CD4-positive, alpha-beta memory T cell (primary cell): Measurements from ENCODE around the gene SPRR5. TPM values are rescaled to one million over a fixed set of nuclear protein-coding genes. Genes with fewer than 3 reads are reported as not detected.

ENCODE experiments used
- CTCF ChIA-PET: fragments of 350-600 bp; sonication (Branson Sonifier 250); formaldehyde crosslinking; loops from one replicate; lab custom pipeline; 2021; ENCODE audit warnings: inconsistent platforms; ENCODE audit not compliant: partially characterized antibody; lab: Charles Lee
- POLR2A ChIA-PET: fragments of 350-600 bp; sonication (Branson Sonifier 250); formaldehyde crosslinking; loops from one replicate; lab custom pipeline; 2021; ENCODE audit not compliant: partially characterized antibody; lab: Charles Lee
- DNase-seq, 5 donors: peaks; one replicate each; pipeline versions ENCODE4 v3.0.0 to v3.0.0-alpha.2; 2020 to 2022; ENCODE audit warnings: mixed read lengths in 1 of 5
- H3K27ac ChIP-seq: one replicate; pipeline ENCODE4 v1.7.0; 2013; ENCODE audit warnings: low read depth, low read length
- H3K27me3 ChIP-seq: 2 replicates; pipeline ENCODE4 v1.7.0; 2013; ENCODE audit warnings: mild to moderate bottlenecking, low read length, moderate library complexity; ENCODE audit not compliant: insufficient read depth
- H3K36me3 ChIP-seq: 2 replicates; pipeline ENCODE4 v1.7.0; 2013; ENCODE audit warnings: mild to moderate bottlenecking, low read length, moderate library complexity; ENCODE audit not compliant: insufficient read depth
- H3K4me1 ChIP-seq: 2 replicates; pipeline ENCODE4 v1.7.0; 2013; ENCODE audit warnings: mild to moderate bottlenecking, low read length, moderate library complexity; ENCODE audit not compliant: insufficient read depth
- H3K4me3 ChIP-seq, 2 donors: one replicate each; pipeline ENCODE4 v1.7.0; 2013; ENCODE audit warnings: low read length in 2 of 2, mild to moderate bottlenecking in 1 of 2
- H3K9me3 ChIP-seq, 2 donors: one replicate each; pipeline ENCODE4 v1.7.0; 2013; ENCODE audit warnings: low read length in 2 of 2, control low read depth in 1 of 2; ENCODE audit not compliant: control insufficient read depth in 1 of 2
- H3K27ac Mint-ChIP-seq, 7 donors: one replicate each; pipeline ENCODE4 v1.8.0; 2020 to 2021; ENCODE audit warnings: mixed read lengths in 7 of 7, mild to moderate bottlenecking in 6 of 7, inconsistent platforms in 3 of 7, moderate library complexity in 3 of 7
- H3K27me3 Mint-ChIP-seq, 2 donors: one replicate each; pipeline ENCODE4 v1.8.0; 2020 to 2021; ENCODE audit warnings: mixed read lengths in 2 of 2
- H3K36me3 Mint-ChIP-seq, 2 donors: one replicate each; pipeline ENCODE4 v1.8.0; 2020 to 2021; ENCODE audit warnings: mixed read lengths in 2 of 2, inconsistent platforms in 1 of 2, mild to moderate bottlenecking in 1 of 2
- H3K4me1 Mint-ChIP-seq, 4 donors: one replicate each; pipeline ENCODE4 v1.8.0; 2020 to 2021; ENCODE audit warnings: mixed read lengths in 4 of 4, mild to moderate bottlenecking in 1 of 4
- H3K4me3 Mint-ChIP-seq, 8 donors: one replicate each; pipeline ENCODE4 v1.8.0; 2020 to 2021; ENCODE audit warnings: mixed read lengths in 8 of 8, mild to moderate bottlenecking in 7 of 8, moderate library complexity in 6 of 8, inconsistent platforms in 3 of 8
- H3K9me3 Mint-ChIP-seq, 8 donors: one replicate each; pipeline ENCODE4 v1.8.0; 2020 to 2021; ENCODE audit warnings: mixed read lengths in 8 of 8, mild to moderate bottlenecking in 5 of 8, inconsistent platforms in 3 of 8, moderate library complexity in 1 of 8
- intact Hi-C: fragments of 100-400 bp; cut with micrococcal nuclease; formaldehyde crosslinking; loops from one replicate; pipeline ENCODE4 v1.15.1; 2023
- polyA plus RNA-seq, 2 donors: library from polyadenylated mRNA; unstranded; fragments of 300-500 nt; fragmentation: Illumina TruSeq; gene quantifications; one replicate each; pipeline ENCODE4 v1.2.3, GENCODE V29; 2021
- total RNA-seq, 2 experiments: library from RNA; stranded (reverse); gene quantifications; one replicate each; pipeline ENCODE4 v1.2.3, GENCODE V29; 2021

The SPRR5 gene
- total and polyA plus RNA-seq, 4 experiments from 2014 or later: not detected

- no peak overlapping the region for H3K4me3 Mint-ChIP-seq
- Histone ChIP-seq H3K4me3 (no peak overlapping the region), H3K27me3 (no peaks in the 10 kb centered on the region), H3K36me3 (no peaks in the 10 kb centered on the region), H3K27ac (no peak overlapping the region), H3K4me1 (no peaks in the 10 kb centered on the region), H3K9me3 (no peaks in the 10 kb centered on the region)
- CTCF ChIA-PET: no interaction called here
- POLR2A ChIA-PET: no interaction called here
- no peak for DNase-seq
- peaks cover 16 to 19% of the 10 kb centered on the region in 2 donors for H3K27me3 Mint-ChIP-seq
- H3K36me3 Mint-ChIP-seq: no peaks in the 10 kb centered on the region
- H3K4me1 Mint-ChIP-seq: no peaks in the 10 kb centered on the region
- H3K9me3 Mint-ChIP-seq: peaks cover 0 to 9% (median 3%) of the 10 kb centered on the region in 8 donors
- intact Hi-C loops: no loop called here
- H3K27ac Mint-ChIP-seq: no peak overlapping the region
Measured at GRCh38 chr1:152997901-152998300, 50.9 kb downstream of the SPRR5 start.

DNA sequence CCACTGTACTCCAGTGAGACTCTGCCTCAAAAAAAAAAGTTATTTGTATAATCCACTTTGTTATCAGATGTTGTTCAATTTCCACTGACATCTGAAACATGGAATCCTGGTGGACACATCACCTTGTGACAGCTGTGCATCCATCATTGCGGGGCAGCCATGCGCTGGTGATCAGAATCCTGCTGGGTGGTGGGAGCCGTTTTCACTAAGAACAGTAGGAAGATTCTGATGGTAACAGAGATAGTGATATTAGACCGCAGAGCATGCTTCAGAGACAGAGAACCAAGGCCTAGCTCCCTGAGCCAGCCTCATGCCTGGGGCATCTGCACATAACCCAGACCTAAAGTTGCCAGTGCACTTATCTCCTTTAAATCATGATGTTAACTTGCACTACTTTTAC, 51.5 kb downstream of the SPRR5 start:
- H3K36me3 Mint-ChIP-seq: no peaks in the 10 kb centered on the region
- Histone ChIP-seq H3K27ac (no peak overlapping the region), H3K4me1 (no peaks in the 10 kb centered on the region), H3K27me3 (no peaks in the 10 kb centered on the region), H3K36me3 (no peaks in the 10 kb centered on the region), H3K9me3 (no peaks in the 10 kb centered on the region), H3K4me3 (no peak overlapping the region)
- H3K27me3 Mint-ChIP-seq: peaks cover 16 to 19% of the 10 kb centered on the region in 2 donors
- no peak for DNase-seq
- H3K4me1 Mint-ChIP-seq: no peaks in the 10 kb centered on the region
- POLR2A ChIA-PET: no interaction called here
- intact Hi-C loops: no loop called here
- H3K4me3 Mint-ChIP-seq: no peak overlapping the region
- no peak overlapping the region for H3K27ac Mint-ChIP-seq
- peaks cover 0 to 9% (median 3%) of the 10 kb centered on the region in 8 donors for H3K9me3 Mint-ChIP-seq
- CTCF ChIA-PET: no interaction called here

Other genes with a start within 250 kb of the SPRR5 start
- gene LCE2A, start 248.9 kb upstream of the SPRR5 start, total RNA-seq: not detected
- gene LCE2A, start 248.9 kb upstream of the SPRR5 start, polyA plus RNA-seq: not detected
- gene LCE4A, start 239.0 kb upstream of the SPRR5 start, total RNA-seq: not detected
- not detected for gene LCE4A, start 239.0 kb upstream of the SPRR5 start, polyA plus RNA-seq
- not detected for gene KPRP, start 189.2 kb upstream of the SPRR5 start, total RNA-seq
- not detected for gene KPRP, start 189.2 kb upstream of the SPRR5 start, polyA plus RNA-seq
- gene LCE1F, start 172.1 kb upstream of the SPRR5 start, total RNA-seq: not detected
- not detected for gene LCE1F, start 172.1 kb upstream of the SPRR5 start, polyA plus RNA-seq
- gene LCE1E, start 160.9 kb upstream of the SPRR5 start, total RNA-seq: not detected
- not detected for gene LCE1E, start 160.9 kb upstream of the SPRR5 start, polyA plus RNA-seq
- gene LCE1D, start 150.5 kb upstream of the SPRR5 start, total RNA-seq: not detected
- gene LCE1D, start 150.5 kb upstream of the SPRR5 start, polyA plus RNA-seq: not detected
- not detected for gene LCE1C, start 140.6 kb upstream of the SPRR5 start, total RNA-seq
- gene LCE1C, start 140.6 kb upstream of the SPRR5 start, polyA plus RNA-seq: not detected
- gene LCE1B, start 135.2 kb upstream of the SPRR5 start, total RNA-seq: not detected
- not detected for gene LCE1B, start 135.2 kb upstream of the SPRR5 start, polyA plus RNA-seq
- not detected for gene LCE1A, start 119.7 kb upstream of the SPRR5 start, total RNA-seq
- not detected for gene LCE1A, start 119.7 kb upstream of the SPRR5 start, polyA plus RNA-seq
- not detected for gene LCE6A, start 104.3 kb upstream of the SPRR5 start, total RNA-seq
- not detected for gene LCE6A, start 104.3 kb upstream of the SPRR5 start, polyA plus RNA-seq
- gene LCE7A, start 87.2 kb upstream of the SPRR5 start, total RNA-seq: not detected
- not detected for gene LCE7A, start 87.2 kb upstream of the SPRR5 start, polyA plus RNA-seq
- not detected for gene SMCP, start 68.9 kb upstream of the SPRR5 start, total RNA-seq
- gene SMCP, start 68.9 kb upstream of the SPRR5 start, polyA plus RNA-seq: not detected
- not detected for gene IVL, start 38.7 kb upstream of the SPRR5 start, total RNA-seq
- gene IVL, start 38.7 kb upstream of the SPRR5 start, polyA plus RNA-seq: not detected
- gene SPRR4, start 23.4 kb downstream of the SPRR5 start, total RNA-seq: not detected
- gene SPRR4, start 23.4 kb downstream of the SPRR5 start, polyA plus RNA-seq: not detected
- gene SPRR1A, start 36.9 kb downstream of the SPRR5 start, total RNA-seq: not detected
- gene SPRR1A, start 36.9 kb downstream of the SPRR5 start, polyA plus RNA-seq: not detected
- not detected for gene SPRR3, start 54.5 kb downstream of the SPRR5 start, total RNA-seq
- gene SPRR3, start 54.5 kb downstream of the SPRR5 start, polyA plus RNA-seq: not detected
- not detected for gene SPRR1B, start 84.0 kb downstream of the SPRR5 start, total RNA-seq
- gene SPRR1B, start 84.0 kb downstream of the SPRR5 start, polyA plus RNA-seq: not detected
- gene SPRR2D, start 93.9 kb downstream of the SPRR5 start, total RNA-seq: not detected
- gene SPRR2D, start 93.9 kb downstream of the SPRR5 start, polyA plus RNA-seq: not detected
- not detected for gene SPRR2A, start 110.3 kb downstream of the SPRR5 start, total RNA-seq
- gene SPRR2A, start 110.3 kb downstream of the SPRR5 start, polyA plus RNA-seq: not detected
- not detected for gene SPRR2B, start 124.4 kb downstream of the SPRR5 start, total RNA-seq
- not detected for gene SPRR2B, start 124.4 kb downstream of the SPRR5 start, polyA plus RNA-seq
- not detected for gene SPRR2E, start 147.3 kb downstream of the SPRR5 start, total RNA-seq
- gene SPRR2E, start 147.3 kb downstream of the SPRR5 start, polyA plus RNA-seq: not detected
- not detected for gene SPRR2F, start 166.3 kb downstream of the SPRR5 start, total RNA-seq
- not detected for gene SPRR2F, start 166.3 kb downstream of the SPRR5 start, polyA plus RNA-seq
- not detected for gene SPRR2G, start 203.7 kb downstream of the SPRR5 start, total RNA-seq
- gene SPRR2G, start 203.7 kb downstream of the SPRR5 start, polyA plus RNA-seq: not detected